Middle frontal gyrus (tissue), 1 donor: ENCODE measurements around the gene CHRNA7.
"Not testable (repeated sequence)": the region's sequence is repeated elsewhere in the genome, so short reads cannot be mapped to it uniquely, and the experiment has no call there.

Experiments
- DNase-seq: peaks from one replicate; pipeline ENCODE4 v3.0.0-alpha.2; 2015; ENCODE audit warnings: low spot score; ENCODE audit errors: extremely low spot score

CHRNA7 gene

GRCh38 chr15:32119694-32120330 lies 89.5 kb downstream of the CHRNA7 start:
- no peak for DNase-seq

GRCh38 chr15:32120577-32121383 lies 90.5 kb downstream of the CHRNA7 start:
- DNase-seq, result no peak

DNA sequence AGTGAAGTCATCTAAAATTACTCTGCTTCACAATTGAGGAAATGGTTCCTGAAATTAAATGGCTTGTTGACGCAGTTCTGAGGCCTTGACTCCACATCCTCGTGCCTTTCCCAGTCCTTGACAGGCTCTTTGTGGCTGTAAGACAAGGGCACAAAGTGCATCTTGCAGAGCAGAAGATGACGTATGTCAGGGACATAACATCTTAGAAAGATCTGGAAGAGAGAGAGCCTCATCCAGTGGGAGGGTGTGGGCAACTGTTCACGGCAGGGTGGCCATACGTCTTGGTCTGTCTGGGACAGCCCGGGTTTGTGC lies 91.0 kb downstream of the CHRNA7 start:
- no peak for DNase-seq

DNA sequence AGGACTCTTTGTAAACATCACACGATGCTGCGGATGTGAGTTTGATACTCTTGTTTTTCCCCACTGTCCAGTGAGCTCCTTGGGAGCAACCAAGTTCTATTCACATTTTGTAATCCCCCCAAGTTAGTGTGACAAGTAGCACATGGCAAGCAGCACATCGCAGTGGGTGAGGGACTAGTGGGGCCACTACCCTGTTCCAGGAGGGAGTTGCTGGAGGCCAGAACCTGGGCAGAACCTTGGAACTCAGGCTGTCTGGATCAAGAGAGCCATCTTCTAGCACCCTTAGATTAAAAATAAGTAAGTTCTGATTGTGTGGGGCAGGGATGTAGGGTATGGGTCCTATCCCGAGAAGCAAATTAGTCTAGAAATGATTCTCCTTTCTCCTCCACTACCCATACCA lies 91.7 kb downstream of the CHRNA7 start:
- DNase-seq, result no peak

DNA sequence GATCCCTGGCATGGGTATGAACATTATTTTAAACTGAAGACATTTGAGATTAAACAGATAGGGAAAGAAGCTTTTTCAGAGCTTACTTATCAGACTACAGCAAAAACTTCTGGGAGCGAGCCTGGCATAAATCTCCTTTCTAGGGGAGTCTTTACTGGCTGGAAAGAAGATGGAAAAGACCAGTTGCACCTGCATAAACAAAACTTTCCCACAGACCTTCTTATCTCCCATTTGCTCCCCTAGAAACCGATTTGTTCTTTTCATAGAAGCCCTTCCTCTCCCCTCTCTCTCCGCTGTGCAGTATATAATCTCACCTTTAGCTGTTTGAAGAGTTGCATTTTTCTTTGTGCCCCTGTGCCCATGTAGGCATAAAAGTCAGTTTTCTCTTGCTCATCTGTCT lies 93.2 kb downstream of the CHRNA7 start:
- no peak for DNase-seq

GRCh38 chr15:32124726-32125125 lies 94.4 kb downstream of the CHRNA7 start:
- DNase-seq, result no peak

- no peak for DNase-seq
Measured at GRCh38 chr15:32125595-32125994, 95.3 kb downstream of the CHRNA7 start.

DNA sequence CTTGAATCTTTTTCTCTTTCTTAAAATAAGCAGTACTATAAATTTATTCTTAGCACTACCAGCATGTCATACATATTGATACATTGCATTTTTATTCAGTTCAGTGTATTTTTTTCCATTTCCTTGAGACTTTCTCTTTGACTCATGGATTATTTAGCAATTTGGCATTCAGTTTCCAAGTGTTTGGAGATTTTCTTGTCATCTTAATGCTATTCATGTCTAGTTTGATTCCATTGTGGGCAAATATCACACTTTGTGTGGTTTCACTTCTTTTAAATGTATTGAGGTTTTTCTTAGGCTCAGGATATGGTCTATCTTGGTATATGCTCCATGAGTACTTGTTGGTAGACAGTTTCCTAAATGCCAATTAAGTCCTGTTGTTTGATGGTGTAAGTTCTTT lies 99.5 kb downstream of the CHRNA7 start:
- DNase-seq, result no peak

GRCh38 chr15:32130823-32131222 lies 100.5 kb downstream of the CHRNA7 start:
- no peak for DNase-seq

GRCh38 chr15:32131803-32132202 lies 101.5 kb downstream of the CHRNA7 start:
- no peak for DNase-seq

- no peak for DNase-seq
Measured at GRCh38 chr15:32132859-32133258, 102.5 kb downstream of the CHRNA7 start.

DNA sequence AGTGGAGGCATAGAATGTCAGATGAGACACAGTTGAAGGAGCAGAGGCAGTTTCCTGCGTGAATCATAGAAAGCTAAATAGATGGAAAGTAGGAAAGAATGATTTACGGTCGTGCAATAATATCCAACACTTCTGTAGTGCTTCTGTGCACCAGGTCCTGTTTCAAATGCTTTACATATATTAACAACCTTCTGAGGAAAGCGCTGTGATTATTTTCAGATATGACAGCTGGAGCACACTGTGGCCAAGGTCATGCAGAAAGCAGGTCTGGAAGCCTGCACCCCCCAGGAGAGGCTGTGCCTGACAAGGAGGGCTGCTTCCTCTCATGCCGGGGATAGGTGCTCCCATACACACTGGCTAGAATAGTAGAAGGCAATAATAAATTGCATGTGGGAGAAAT lies 104.5 kb downstream of the CHRNA7 start:
- DNase-seq, result no peak

- no peak for DNase-seq
Measured at GRCh38 chr15:32135335-32135734, 105.0 kb downstream of the CHRNA7 start.

GRCh38 chr15:32145512-32145911 lies 115.2 kb downstream of the CHRNA7 start:
- DNase-seq, result not testable (repeated sequence)

- DNase-seq, result no peak
Measured at GRCh38 chr15:32148833-32149555, 118.7 kb downstream of the CHRNA7 start.

DNA sequence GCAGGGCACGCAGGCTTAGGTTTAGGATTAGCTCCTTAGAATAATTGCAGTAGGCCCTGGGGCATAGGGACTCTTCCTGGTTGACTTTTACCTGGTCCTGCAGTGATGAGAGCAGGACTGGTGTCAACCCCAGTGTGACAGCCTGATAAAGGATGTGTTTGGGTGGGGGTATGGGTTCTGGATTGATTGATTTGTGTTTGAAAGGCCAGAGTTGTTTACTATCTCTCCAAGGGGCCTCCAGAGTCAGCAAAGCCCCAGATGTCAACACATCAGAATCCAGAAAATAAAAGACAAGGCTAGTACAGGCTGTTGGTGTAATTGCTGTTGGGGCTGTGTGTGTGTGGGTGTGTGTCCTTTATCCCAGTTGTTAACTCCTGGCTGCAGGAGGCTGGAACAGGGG lies 122.3 kb downstream of the CHRNA7 start:
- DNase-seq, result no peak

GRCh38 chr15:32153868-32154623 lies 123.7 kb downstream of the CHRNA7 start:
- not testable (repeated sequence) for DNase-seq

GRCh38 chr15:32162143-32162542 lies 131.8 kb downstream of the CHRNA7 start:
- not testable (repeated sequence) for DNase-seq

GRCh38 chr15:32164065-32164464 lies 133.8 kb downstream of the CHRNA7 start:
- not testable (repeated sequence) for DNase-seq

- DNase-seq, result not testable (repeated sequence)
Measured at GRCh38 chr15:32164747-32165146, 134.4 kb downstream of the CHRNA7 start.

DNA sequence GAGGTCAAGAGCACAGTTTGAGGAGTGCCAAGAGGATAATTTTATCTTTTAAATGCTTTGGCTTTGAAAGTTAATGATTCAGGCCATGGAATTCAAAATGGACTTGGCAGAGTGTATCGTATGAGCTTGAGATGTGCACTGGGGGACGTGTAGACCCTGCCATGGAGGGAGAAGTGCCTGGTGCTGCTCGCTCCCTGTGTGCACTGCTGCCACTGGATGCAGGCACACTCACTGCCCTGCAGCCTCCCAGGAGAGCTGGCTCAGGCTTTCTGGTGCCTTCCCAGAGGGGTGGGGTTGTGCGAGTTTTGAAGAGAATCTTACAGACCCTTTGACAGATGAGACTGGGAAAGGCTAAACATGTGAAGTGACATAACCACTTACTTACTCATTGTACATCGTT lies 135.5 kb downstream of the CHRNA7 start:
- not testable (repeated sequence) for DNase-seq

- DNase-seq, result not testable (repeated sequence)
Measured at GRCh38 chr15:32166270-32166669, 136.0 kb downstream of the CHRNA7 start.
